Activated T-cell treated with anti-CD3 and anti-CD28 coated beads, Interleukin-2, amount 50 U/mL, for 24 hours (primary cell): ENCODE results near the gene CHMP4B.
A peak's percentile ranks its signal among the peaks of the same experiment; 100 is the strongest.

ENCODE experiments used
- DNase-seq: peaks from one replicate; pipeline ENCODE4 v3.0.0-alpha.2; 2020
- H3K27ac Mint-ChIP-seq: 2 replicates; pipeline ENCODE4 v1.8.0; 2020; ENCODE audit warnings: mild to moderate bottlenecking, mixed read lengths
- H3K27me3 Mint-ChIP-seq: 2 replicates; pipeline ENCODE4 v1.8.0; 2020; ENCODE audit warnings: mixed read lengths
- H3K36me3 Mint-ChIP-seq: 2 replicates; pipeline ENCODE4 v1.8.0; 2020; ENCODE audit warnings: low read depth, mixed read lengths
- H3K4me1 Mint-ChIP-seq: 2 replicates; pipeline ENCODE4 v1.8.0; 2020; ENCODE audit warnings: low read depth, mixed read lengths
- H3K4me3 Mint-ChIP-seq: 2 replicates; pipeline ENCODE4 v1.8.0; 2020; ENCODE audit warnings: mild to moderate bottlenecking, moderate library complexity, mixed read lengths
- H3K9me3 Mint-ChIP-seq: 2 replicates; pipeline ENCODE4 v1.8.0; 2020; ENCODE audit warnings: mixed read lengths

The CHMP4B gene

GRCh38 chr20:33835615-33836172, 24.5 kb downstream of the CHMP4B start:
- Mint-ChIP-seq H3K27ac (no peak overlapping the region), H3K9me3 (no peaks in the 10 kb centered on the region), H3K36me3 (peaks cover 44% of the 10 kb centered on the region), H3K4me3 (no peak overlapping the region), H3K4me1 (peaks cover 71% of the 10 kb centered on the region), H3K27me3 (no peaks in the 10 kb centered on the region)
- no peak for DNase-seq

DNA sequence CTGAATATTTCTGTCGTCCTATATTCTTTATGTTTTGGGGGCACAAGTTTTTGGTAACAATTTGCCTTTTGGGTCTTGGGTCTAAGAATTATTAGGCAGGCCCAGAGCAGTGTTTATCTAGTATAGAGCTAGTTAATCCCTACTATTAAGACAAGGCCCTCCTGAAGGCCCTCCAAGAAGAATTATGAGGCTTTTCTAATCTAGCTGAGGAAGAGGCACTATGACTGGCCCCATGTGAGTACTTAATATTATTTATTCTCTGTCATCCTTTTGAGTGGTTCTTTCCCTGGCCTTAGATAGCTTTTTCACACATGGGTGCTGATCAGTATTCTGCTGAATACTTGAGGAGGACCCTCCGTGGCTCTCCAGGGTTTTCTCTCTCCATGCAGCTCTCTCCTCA, 25.1 kb downstream of the CHMP4B start:
- Mint-ChIP-seq H3K36me3 (peaks cover 47% of the 10 kb centered on the region), H3K27ac (no peak overlapping the region), H3K4me1 (peaks cover 77% of the 10 kb centered on the region), H3K4me3 (no peak overlapping the region), H3K9me3 (no peaks in the 10 kb centered on the region), H3K27me3 (no peaks in the 10 kb centered on the region)
- DNase-seq, result no peak

DNA sequence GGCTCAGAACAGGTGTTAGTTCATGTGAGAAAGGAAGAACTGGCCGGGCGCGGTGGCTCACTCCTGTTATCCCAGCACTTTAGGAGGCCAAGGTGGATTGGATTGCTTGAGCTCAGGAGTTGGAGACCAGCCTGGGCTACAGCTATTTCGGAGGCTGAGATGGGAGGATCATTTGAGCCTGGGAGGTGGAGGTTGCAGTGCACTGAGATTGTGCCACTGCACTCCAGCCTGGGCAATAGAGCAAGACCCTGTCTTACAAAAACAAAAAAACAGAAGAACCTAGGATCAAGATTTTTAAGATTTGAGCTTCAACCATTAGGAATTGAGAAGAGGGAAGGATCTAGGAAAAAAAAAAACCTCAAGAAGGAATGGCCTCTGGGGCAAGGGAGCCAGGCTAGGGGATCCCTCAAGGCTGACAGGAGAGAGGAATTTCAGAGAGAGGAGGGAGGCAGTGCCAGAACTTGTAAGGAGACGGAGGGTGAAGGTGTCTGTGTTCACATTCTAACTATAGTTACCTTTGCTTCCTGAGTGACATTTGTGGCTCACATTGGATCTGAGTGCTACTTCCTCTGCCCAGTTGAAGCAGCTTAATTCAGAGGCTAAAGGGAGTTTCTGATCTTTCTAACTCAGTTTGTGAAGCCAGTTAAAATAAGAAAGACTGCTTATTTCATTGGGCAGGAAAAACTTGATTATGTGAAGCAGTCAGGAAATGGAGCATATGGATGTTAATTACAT, 26.1 kb downstream of the CHMP4B start:
- peak overlapping the region; percentile 65 for H3K27ac Mint-ChIP-seq
- DNase-seq, result no peak
- H3K4me1 Mint-ChIP-seq, result peaks cover 82% of the 10 kb centered on the region
- no peak overlapping the region for H3K4me3 Mint-ChIP-seq
- no peaks in the 10 kb centered on the region for H3K27me3 Mint-ChIP-seq
- H3K36me3 Mint-ChIP-seq, result peaks cover 38% of the 10 kb centered on the region
- no peaks in the 10 kb centered on the region for H3K9me3 Mint-ChIP-seq

GRCh38 chr20:33838035-33838864, 27.1 kb downstream of the CHMP4B start:
- Mint-ChIP-seq H3K27ac (peak overlapping the region; percentile 65), H3K36me3 (peaks cover 32% of the 10 kb centered on the region), H3K4me1 (peaks cover 87% of the 10 kb centered on the region), H3K27me3 (no peaks in the 10 kb centered on the region), H3K4me3 (no peak overlapping the region), H3K9me3 (no peaks in the 10 kb centered on the region)
- no peak for DNase-seq

- Mint-ChIP-seq H3K4me1 (peaks cover 92% of the 10 kb centered on the region), H3K27ac (no peak overlapping the region), H3K36me3 (peaks cover 23% of the 10 kb centered on the region), H3K27me3 (no peaks in the 10 kb centered on the region), H3K4me3 (no peak overlapping the region), H3K9me3 (no peaks in the 10 kb centered on the region)
- DNase-seq, result no peak
These were observed 28.4 kb downstream of the CHMP4B start for GRCh38 chr20:33839591-33839990.

- Mint-ChIP-seq H3K27ac (peak overlapping the region; percentile 55), H3K36me3 (peaks cover 17% of the 10 kb centered on the region), H3K9me3 (no peaks in the 10 kb centered on the region), H3K4me1 (peaks cover 89% of the 10 kb centered on the region), H3K4me3 (no peak overlapping the region), H3K27me3 (no peaks in the 10 kb centered on the region)
- DNase-seq, result no peak
These were observed 29.0 kb downstream of the CHMP4B start for GRCh38 chr20:33840160-33840559.

DNA sequence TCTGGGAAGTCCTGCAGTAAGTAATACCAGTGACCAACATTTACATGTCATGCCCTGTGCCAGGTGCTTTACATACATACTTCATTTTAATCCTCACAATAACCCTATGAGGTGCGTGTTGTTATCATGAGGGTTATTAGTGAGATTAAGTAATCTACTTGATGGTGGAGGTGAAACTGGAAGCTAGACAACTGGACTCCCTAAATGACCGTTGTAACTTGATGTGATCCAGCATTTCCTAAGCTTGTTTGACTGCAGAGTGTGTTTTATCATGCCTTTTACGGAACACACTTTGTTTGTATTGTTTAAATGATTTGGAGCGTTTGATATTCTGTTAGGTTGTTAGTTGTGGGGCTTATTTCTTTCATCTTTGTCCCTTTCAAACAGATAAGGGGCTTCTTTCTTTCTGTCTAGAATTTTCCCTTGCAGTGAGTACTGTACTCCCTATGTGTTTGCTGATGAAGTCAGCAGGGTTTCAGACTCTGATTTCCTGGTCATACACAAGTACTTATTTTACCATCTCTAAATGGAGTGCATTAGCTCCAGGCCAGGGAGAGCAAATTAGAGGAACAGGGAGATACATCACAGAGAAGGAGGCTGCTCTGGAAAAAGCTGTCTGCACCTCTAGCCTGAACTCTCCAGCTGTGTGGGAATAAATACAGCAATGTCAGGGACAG, 29.7 kb downstream of the CHMP4B start:
- Mint-ChIP-seq H3K4me3 (no peak overlapping the region), H3K27ac (peak overlapping the region; percentile 66), H3K4me1 (peaks cover 88% of the 10 kb centered on the region), H3K9me3 (no peaks in the 10 kb centered on the region), H3K36me3 (peaks cover 12% of the 10 kb centered on the region), H3K27me3 (no peaks in the 10 kb centered on the region)
- no peak for DNase-seq

DNA sequence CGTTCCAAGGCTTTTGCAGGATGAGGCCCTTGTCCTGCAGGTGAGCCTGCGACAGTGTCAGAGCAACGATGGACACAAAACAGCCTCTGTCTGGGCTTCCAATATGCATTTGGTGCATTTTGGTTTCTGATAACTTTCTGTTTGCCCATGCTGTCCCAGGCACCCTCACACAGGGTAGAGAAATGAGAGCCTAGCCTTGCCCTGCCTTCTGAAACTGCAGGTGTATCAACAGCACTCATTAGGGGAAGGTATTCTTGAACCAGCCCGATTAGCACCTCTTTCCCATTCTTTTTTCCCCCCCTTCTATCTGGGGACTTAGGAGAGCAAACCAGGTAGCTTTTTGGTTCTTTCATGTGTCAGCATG, 30.3 kb downstream of the CHMP4B start:
- peaks cover 88% of the 10 kb centered on the region for H3K4me1 Mint-ChIP-seq
- no peaks in the 10 kb centered on the region for H3K9me3 Mint-ChIP-seq
- peaks cover 11% of the 10 kb centered on the region for H3K36me3 Mint-ChIP-seq
- H3K27ac Mint-ChIP-seq, result peak overlapping the region; percentile 15
- H3K27me3 Mint-ChIP-seq, result no peaks in the 10 kb centered on the region
- no peak overlapping the region for H3K4me3 Mint-ChIP-seq
- DNase-seq, result no peak

DNA sequence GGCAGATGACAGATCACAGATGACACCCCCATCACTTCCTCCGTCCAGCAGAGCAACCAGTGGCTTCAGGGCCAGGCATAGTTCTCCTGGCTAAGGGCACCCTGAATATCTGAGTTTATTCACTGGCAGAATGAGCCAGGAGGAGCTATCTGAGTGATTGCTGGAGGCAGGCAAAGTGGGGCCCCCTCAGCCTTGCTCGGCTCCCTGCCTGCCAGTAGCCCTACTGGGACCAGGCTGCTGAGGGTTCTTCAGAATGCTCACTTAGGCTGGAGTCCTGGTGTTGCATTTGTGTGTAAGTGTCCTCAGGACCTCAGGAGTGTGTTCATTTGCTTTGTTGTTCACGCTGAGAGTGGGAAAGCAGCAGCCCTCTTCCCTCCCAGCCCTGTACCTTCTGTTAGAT, 31.2 kb downstream of the CHMP4B start:
- peaks cover 88% of the 10 kb centered on the region for H3K4me1 Mint-ChIP-seq
- H3K4me3 Mint-ChIP-seq, result no peak overlapping the region
- H3K9me3 Mint-ChIP-seq, result no peaks in the 10 kb centered on the region

DNA sequence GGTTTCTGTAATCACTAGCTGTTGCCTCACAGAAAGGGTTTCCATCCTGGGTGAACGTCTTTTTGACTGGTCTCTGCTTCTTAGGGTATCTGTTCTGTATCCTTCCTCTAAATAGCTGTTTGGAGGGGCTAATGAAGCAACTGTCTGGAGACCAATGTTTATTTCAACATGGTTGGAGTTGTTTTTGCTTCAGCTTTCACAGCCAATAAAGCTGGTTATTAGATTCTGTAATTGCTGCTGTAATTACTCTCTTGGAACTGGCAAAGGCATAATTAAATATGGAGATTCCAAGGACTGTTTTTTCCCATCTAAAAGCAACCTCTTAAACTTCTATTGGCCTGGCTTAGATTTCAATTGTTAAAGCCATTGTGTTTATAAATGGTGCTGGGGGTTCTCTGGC, 31.9 kb downstream of the CHMP4B start:
- Mint-ChIP-seq H3K27ac (peak overlapping the region; percentile 41), H3K36me3 (peaks cover 14% of the 10 kb centered on the region), H3K9me3 (no peaks in the 10 kb centered on the region), H3K27me3 (no peaks in the 10 kb centered on the region), H3K4me3 (no peak overlapping the region), H3K4me1 (peaks cover 85% of the 10 kb centered on the region)
- no peak for DNase-seq

More for the DNA sequence above, 31.2 kb downstream of the CHMP4B start:
- Mint-ChIP-seq H3K36me3 (peaks cover 13% of the 10 kb centered on the region), H3K27me3 (no peaks in the 10 kb centered on the region), H3K27ac (peak overlapping the region; percentile 41)
- DNase-seq, result no peak

GRCh38 chr20:33843854-33844253, 32.7 kb downstream of the CHMP4B start:
- H3K4me3 Mint-ChIP-seq, result no peak overlapping the region
- no peaks in the 10 kb centered on the region for H3K9me3 Mint-ChIP-seq
- peaks cover 87% of the 10 kb centered on the region for H3K4me1 Mint-ChIP-seq
- no peaks in the 10 kb centered on the region for H3K27me3 Mint-ChIP-seq
- peaks cover 22% of the 10 kb centered on the region for H3K36me3 Mint-ChIP-seq
- H3K27ac Mint-ChIP-seq, result peak overlapping the region; percentile 42
- DNase-seq, result no peak

- Mint-ChIP-seq H3K9me3 (no peaks in the 10 kb centered on the region), H3K36me3 (peaks cover 44% of the 10 kb centered on the region), H3K27me3 (no peaks in the 10 kb centered on the region), H3K4me1 (peaks cover 78% of the 10 kb centered on the region), H3K27ac (peak overlapping the region; percentile 45), H3K4me3 (no peak overlapping the region)
- DNase-seq, result no peak
These were observed 35.3 kb downstream of the CHMP4B start for GRCh38 chr20:33846291-33846935.

DNA sequence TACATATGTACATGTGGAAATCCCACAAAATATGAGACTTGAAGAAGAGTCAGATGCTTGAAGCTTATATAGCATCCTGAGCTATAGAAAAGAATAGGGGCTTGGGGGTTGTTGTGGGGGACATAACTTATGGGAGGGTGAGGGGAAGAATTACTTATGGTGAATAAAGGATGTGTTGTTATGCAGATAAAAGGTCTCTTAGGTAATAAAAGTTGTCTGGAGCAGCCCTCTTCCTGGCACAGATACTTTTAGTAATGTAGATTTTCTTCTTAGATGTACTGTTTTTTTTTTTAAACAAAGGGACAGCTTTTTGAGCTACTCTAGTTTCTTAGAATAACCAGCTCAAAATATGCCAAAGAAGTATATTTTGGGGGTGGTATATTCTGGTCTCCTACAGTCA, 35.9 kb downstream of the CHMP4B start:
- H3K4me3 Mint-ChIP-seq, result no peak overlapping the region
- H3K36me3 Mint-ChIP-seq, result peaks cover 50% of the 10 kb centered on the region

GRCh38 chr20:33848391-33848790, 37.2 kb downstream of the CHMP4B start:
- no peaks in the 10 kb centered on the region for H3K9me3 Mint-ChIP-seq
- peaks cover 78% of the 10 kb centered on the region for H3K4me1 Mint-ChIP-seq
- peaks cover 64% of the 10 kb centered on the region for H3K36me3 Mint-ChIP-seq
- DNase-seq, result no peak
- H3K4me3 Mint-ChIP-seq, result no peak overlapping the region
- H3K27me3 Mint-ChIP-seq, result no peaks in the 10 kb centered on the region
- no peak overlapping the region for H3K27ac Mint-ChIP-seq

More for the DNA sequence above, 35.9 kb downstream of the CHMP4B start:
- Mint-ChIP-seq H3K27ac (peak overlapping the region; percentile 18), H3K27me3 (no peaks in the 10 kb centered on the region), H3K9me3 (no peaks in the 10 kb centered on the region), H3K4me1 (peaks cover 78% of the 10 kb centered on the region)
- no peak for DNase-seq
